ENCODE data around the gene OSBPL9.

- TF ChIP-seq CTCF (IDR thresholded peaks at IDR 0.05) (no peak), ZFX (IDR thresholded peaks at IDR 0.05; ENCODE audit: borderline replicate concordance) (no peak)
Observed at GRCh38 chr1:51630922-51631321, 14.0 kb downstream of the OSBPL9 start.

Data from 22Rv1 (cell line).